Kidney epithelial cell (primary cell): ENCODE data around the gene FCRL3. TPM values are rescaled to one million over a fixed set of nuclear protein-coding genes. Genes with fewer than 3 reads are reported as not detected.

Source experiments
- DNase-seq: peaks from one replicate; pipeline ENCODE4 v3.0.0-alpha.2; 2010; ENCODE audit warnings: low read depth
- H3K27me3 ChIP-seq: 2 replicates; pipeline ENCODE4 v1.6.0; 2011; ENCODE audit warnings: low read length; ENCODE audit not compliant: control insufficient read depth, insufficient read depth
- H3K36me3 ChIP-seq: 2 replicates; pipeline ENCODE4 v1.5.1; 2011; ENCODE audit warnings: low read length; ENCODE audit not compliant: control insufficient read depth, insufficient read depth
- H3K4me3 ChIP-seq: 2 replicates; pipeline ENCODE4 v1.5.1; 2011; ENCODE audit warnings: low read depth, mild to moderate bottlenecking, control low read depth, low read length
- total RNA-seq: library from RNA; depleted of rRNA; stranded (reverse); fragments of >200 nt; gene quantifications from 2 replicates; pipeline ENCODE4 v1.2.3, GENCODE V29; 2015
- TF ChIP-seq, protein P1 (sequence below): IDR thresholded peaks from 2 replicates; pipeline ENCODE4 v1.5.1; 2011; ENCODE audit warnings: mild to moderate bottlenecking, moderate library complexity, low read length, control low read depth, inconsistent platforms; ENCODE audit not compliant: insufficient read depth, poor library complexity, severe bottlenecking

FCRL3 gene
- total RNA-seq, 1 donor from 2014 or later = not detected

DNA sequence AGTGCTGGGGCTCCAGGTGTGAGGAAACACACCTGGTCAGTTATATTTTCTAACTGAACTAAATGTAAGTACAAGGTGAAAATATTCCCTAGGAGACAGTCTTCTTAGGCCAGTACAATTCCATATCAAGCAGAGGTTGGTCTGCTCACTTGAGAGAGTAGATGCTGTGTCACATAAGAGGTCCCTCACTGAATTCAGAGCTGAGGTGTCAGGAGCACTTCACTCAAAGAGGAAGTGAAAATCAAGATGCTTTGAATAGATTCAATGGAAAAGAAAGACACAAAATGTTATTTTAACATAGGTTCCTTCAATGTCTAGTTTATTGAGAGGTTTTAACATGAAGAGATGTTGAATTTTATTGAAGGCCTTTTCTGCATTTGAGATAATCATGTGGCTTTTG, 4.3 kb upstream of the FCRL3 start:
- no peak for DNase-seq
- Histone ChIP-seq H3K27me3 (no peaks in the 10 kb centered on the region), H3K36me3 (no peaks in the 10 kb centered on the region), H3K4me3 (no peak overlapping the region)
- TF ChIP-seq, protein P1, sequence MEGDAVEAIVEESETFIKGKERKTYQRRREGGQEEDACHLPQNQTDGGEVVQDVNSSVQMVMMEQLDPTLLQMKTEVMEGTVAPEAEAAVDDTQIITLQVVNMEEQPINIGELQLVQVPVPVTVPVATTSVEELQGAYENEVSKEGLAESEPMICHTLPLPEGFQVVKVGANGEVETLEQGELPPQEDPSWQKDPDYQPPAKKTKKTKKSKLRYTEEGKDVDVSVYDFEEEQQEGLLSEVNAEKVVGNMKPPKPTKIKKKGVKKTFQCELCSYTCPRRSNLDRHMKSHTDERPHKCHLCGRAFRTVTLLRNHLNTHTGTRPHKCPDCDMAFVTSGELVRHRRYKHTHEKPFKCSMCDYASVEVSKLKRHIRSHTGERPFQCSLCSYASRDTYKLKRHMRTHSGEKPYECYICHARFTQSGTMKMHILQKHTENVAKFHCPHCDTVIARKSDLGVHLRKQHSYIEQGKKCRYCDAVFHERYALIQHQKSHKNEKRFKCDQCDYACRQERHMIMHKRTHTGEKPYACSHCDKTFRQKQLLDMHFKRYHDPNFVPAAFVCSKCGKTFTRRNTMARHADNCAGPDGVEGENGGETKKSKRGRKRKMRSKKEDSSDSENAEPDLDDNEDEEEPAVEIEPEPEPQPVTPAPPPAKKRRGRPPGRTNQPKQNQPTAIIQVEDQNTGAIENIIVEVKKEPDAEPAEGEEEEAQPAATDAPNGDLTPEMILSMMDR = no peak

DNA sequence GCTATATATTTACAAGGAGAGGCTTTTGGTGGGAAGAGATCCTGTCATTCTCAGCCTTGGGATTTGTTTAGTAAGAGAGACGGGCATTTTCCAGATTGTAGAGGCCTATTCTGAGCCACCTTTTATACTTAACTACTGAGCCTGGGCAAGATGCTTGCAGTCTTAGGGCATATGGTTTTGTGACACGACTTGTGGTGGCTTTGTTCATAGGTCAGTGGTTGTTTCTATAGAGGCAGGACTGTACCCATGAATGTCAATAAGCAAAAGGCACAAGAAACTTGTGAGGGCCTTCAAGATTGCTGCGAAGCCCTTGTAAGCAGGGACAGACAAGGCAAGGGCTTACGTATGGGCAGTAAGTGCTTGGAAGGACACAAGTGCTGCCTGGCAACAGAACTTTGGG, 3.4 kb upstream of the FCRL3 start:
- no peak for DNase-seq
- TF ChIP-seq, protein P1 = no peak
- no peaks in the 10 kb centered on the region for H3K36me3 ChIP-seq
- H3K27me3 ChIP-seq = no peaks in the 10 kb centered on the region
- H3K4me3 ChIP-seq = no peak overlapping the region

DNA sequence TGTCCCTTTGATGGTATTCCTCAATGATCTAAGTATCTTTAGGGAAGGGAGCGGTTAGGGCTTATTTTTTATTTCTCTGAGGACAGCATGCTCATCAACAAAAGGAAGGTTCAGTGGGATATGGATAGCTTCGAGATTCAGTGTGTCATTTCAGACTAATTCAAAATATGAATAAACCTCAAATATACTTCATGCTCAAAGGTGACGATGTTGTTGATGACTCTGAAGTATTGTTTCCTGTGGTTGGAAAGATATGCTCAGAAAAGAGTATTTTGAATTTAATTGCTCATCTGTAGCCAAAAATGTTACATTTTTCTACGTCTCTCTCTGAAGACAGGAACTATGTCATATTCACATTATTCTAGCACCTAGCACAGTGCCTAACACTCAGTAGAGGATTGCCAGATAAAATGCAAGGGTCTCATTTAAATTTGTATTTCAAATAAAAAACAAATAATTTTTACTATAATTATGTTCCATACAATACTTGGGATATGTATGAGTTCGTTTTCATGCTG, 1.8 kb upstream of the FCRL3 start:
- no peak for DNase-seq

DNA sequence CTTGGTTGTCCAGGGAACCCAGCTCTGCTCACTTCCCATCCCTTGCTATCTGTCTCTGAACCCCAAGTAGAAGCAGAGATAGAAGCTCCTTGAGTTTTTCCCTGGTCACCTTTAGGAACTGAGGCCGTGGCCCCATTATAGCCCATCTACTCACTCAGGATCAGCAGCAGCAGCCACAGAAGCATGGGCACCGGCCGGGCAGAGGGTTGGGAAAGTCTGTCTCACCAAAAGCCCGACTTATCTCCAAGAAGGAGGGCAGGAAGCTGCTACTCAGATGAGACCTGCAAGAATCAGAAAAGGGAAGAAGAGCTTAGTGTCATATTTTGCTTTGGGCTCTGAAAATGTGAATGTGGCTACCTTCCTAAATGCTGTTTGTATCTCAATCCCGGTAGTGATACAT, 264 bp downstream of the FCRL3 start:
- H3K4me3 ChIP-seq = no peak overlapping the region
- no peaks in the 10 kb centered on the region for H3K36me3 ChIP-seq
- no peaks in the 10 kb centered on the region for H3K27me3 ChIP-seq
- TF ChIP-seq, protein P1 = no peak
- DNase-seq = no peak

More for the DNA sequence above, 1.8 kb upstream of the FCRL3 start:
- no peak overlapping the region for H3K4me3 ChIP-seq
- no peaks in the 10 kb centered on the region for H3K36me3 ChIP-seq
- H3K27me3 ChIP-seq = no peaks in the 10 kb centered on the region
- TF ChIP-seq, protein P1 = no peak

DNA sequence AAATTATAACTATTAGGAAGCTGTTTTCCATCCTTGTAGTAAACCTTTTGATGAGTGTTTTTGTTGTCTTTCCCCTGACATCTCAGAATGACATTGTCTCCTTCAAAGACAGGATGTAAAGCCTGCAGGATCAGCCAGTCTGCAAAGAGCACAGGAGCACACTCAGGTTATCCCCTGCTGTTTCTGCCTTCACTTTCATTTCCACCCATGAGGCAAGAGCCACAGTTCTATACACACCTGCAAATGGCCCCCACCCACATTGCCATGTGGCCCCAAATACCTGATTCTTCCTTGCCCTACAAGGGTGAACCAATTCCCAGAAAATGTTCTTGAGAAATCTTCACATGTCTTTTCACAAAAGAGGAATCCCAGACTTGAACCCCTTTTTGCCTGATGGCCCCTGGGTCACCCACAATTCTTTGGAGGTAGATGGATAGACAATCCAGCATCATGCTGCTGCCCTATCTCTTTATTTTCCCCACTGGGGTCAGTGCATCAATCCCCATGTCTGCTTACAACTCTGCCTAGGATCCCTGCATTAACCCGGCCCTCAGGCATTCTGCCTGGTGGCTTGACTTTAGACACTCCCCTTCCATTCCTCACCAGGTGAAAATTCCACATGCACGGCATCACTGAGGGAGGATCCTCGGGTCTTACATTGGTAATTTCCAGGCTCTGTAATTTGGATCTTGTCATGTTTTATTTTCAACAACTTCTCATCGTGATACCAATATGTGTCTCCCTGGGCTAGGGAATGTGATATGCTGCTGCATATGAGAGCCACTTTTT, 2.6 kb downstream of the FCRL3 start:
- Histone ChIP-seq H3K36me3 (no peaks in the 10 kb centered on the region), H3K27me3 (no peaks in the 10 kb centered on the region), H3K4me3 (no peak overlapping the region)
- DNase-seq = no peak
- TF ChIP-seq, protein P1 = no peak

DNA sequence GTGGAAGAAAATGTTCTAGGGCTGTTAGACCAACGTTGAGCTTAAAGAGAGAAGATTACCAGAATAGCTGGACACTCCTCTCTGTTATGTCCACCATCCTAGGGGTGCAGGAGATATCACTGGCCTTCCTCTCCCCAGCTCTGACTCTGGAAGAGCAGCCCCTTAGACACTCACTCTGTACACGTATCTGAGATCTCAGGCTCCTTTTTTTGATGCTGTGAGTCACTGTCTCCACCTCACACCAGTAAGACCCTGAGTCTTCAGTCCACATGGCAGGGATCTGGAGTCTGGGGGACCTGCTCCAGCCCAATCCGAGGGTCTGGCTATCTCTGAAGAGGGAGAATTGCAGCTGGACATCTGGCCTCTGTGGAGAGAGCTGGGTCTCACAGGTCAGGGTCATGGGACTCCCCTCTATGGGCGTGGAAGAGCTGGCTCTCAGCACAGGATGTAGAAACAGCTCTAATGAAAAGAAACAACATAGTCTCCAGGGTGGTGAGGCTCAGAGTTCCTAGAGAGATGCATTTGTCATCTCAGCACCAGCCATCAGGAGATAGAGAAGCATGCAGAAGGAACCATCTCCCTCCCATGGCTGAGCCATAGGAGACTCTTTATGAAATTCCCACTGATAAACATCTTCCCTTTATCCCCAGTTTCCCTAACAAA, 3.5 kb downstream of the FCRL3 start:
- Histone ChIP-seq H3K27me3 (no peaks in the 10 kb centered on the region), H3K36me3 (no peaks in the 10 kb centered on the region), H3K4me3 (no peak overlapping the region)
- TF ChIP-seq, protein P1 = no peak
- no peak for DNase-seq
